GM23338 (cell line): ENCODE measurements around the gene IMPA2. TPM values are rescaled to one million over a fixed set of nuclear protein-coding genes. Genes with fewer than 3 reads are reported as not detected.

Experiments used
- ATAC-seq: fragments of 200-7000 bp; cut with Tn5 transposase; 3 replicates; pipeline ENCODE4 v1.9.1; 2020
- DNase-seq: peaks from one replicate; pipeline ENCODE4 v3.0.0-alpha.2; 2015; ENCODE audit warnings: low spot score
- H2AFZ ChIP-seq: fragments of 200-600 bp; sonication (generic); 2 replicates; pipeline ENCODE4 v1.8.0; 2016; ENCODE audit warnings: antibody characterized with exemption, mild to moderate bottlenecking, moderate library complexity
- H3F3A ChIP-seq: fragments of 200-600 bp; sonication (generic); replicated peaks from 2 replicates; pipeline ENCODE4 v1.8.0; 2017; ENCODE audit warnings: antibody characterized with exemption, mixed run types, low read depth
- H3K27ac ChIP-seq: fragments of 200-600 bp; sonication (generic); 2 replicates; pipeline ENCODE4 v1.6.1; 2016; ENCODE audit warnings: low read depth
- H3K27me3 ChIP-seq: fragments of 200-600 bp; sonication (generic); 2 replicates; pipeline ENCODE4 v1.8.0; 2016; ENCODE audit warnings: mild to moderate bottlenecking, mixed run types, moderate library complexity; ENCODE audit not compliant: insufficient read depth
- H3K36me3 ChIP-seq: fragments of 200-600 bp; sonication (generic); 2 replicates; pipeline ENCODE4 v1.8.0; 2016; ENCODE audit warnings: mild to moderate bottlenecking; ENCODE audit not compliant: insufficient read depth
- H3K4me1 ChIP-seq: fragments of 200-600 bp; sonication (generic); 2 replicates; pipeline ENCODE4 v1.8.0; 2016; ENCODE audit warnings: mild to moderate bottlenecking, moderate library complexity; ENCODE audit not compliant: insufficient read depth
- H3K4me2 ChIP-seq: fragments of 200-600 bp; sonication (generic); 2 replicates; pipeline ENCODE4 v1.7.1; 2017; ENCODE audit warnings: mixed run types
- H3K4me3 ChIP-seq: fragments of 200-600 bp; sonication (generic); 2 replicates; pipeline ENCODE4 v1.6.1; 2016; ENCODE audit warnings: mixed run types
- H3K79me2 ChIP-seq: fragments of 200-600 bp; sonication (generic); replicated peaks from 2 replicates; pipeline ENCODE4 v1.8.0; 2017; ENCODE audit warnings: mild to moderate bottlenecking; ENCODE audit not compliant: insufficient read depth
- H3K9me2 ChIP-seq: fragments of 200-600 bp; sonication (generic); 2 replicates; pipeline ENCODE4 v1.8.0; 2017; ENCODE audit not compliant: insufficient read depth
- H4K20me1 ChIP-seq: fragments of 200-600 bp; sonication (generic); replicated peaks from 2 replicates; pipeline ENCODE4 v1.8.0; 2017; ENCODE audit warnings: mild to moderate bottlenecking; ENCODE audit not compliant: insufficient read depth
- H3K27ac Mint-ChIP-seq: 2 replicates; pipeline ENCODE4 v1.8.0; 2020; ENCODE audit warnings: inconsistent platforms, mild to moderate bottlenecking, moderate library complexity, mixed read lengths
- H3K27me3 Mint-ChIP-seq: 3 replicates; pipeline ENCODE4 v1.8.0; 2022; ENCODE audit warnings: low read depth, mild to moderate bottlenecking, moderate library complexity, mixed read lengths, inconsistent platforms; ENCODE audit not compliant: insufficient read depth, poor library complexity
- H3K36me3 Mint-ChIP-seq: 3 replicates; pipeline ENCODE4 v1.8.0; 2021; ENCODE audit warnings: low read depth, mild to moderate bottlenecking, inconsistent platforms, moderate library complexity, mixed read lengths
- H3K4me1 Mint-ChIP-seq: 3 replicates; pipeline ENCODE4 v1.8.0; 2020; ENCODE audit warnings: mild to moderate bottlenecking, inconsistent platforms, mixed read lengths
- H3K4me3 Mint-ChIP-seq: 3 replicates; pipeline ENCODE4 v1.8.0; 2021; ENCODE audit warnings: moderate library complexity, mild to moderate bottlenecking, inconsistent platforms, mixed read lengths
- H3K9me3 Mint-ChIP-seq: 3 replicates; pipeline ENCODE4 v1.8.0; 2020; ENCODE audit warnings: moderate library complexity, mild to moderate bottlenecking, inconsistent platforms, mixed read lengths
- ETS1 ChIP-seq: IDR thresholded peaks from 2 replicates; pipeline ENCODE4 v1.6.1; 2016; ENCODE audit warnings: antibody characterized with exemption
- EZH2phosphoT487 ChIP-seq: fragments of 200-600 bp; sonication (generic); IDR thresholded peaks from one replicate; pipeline ENCODE4 v1.8.1; 2018; ENCODE audit warnings: antibody characterized with exemption; ENCODE audit not compliant: unreplicated experiment
- JUNB ChIP-seq: IDR thresholded peaks from one replicate; pipeline ENCODE4 v1.6.1; 2016; ENCODE audit warnings: antibody characterized with exemption; ENCODE audit not compliant: unreplicated experiment
- NANOG ChIP-seq: IDR thresholded peaks from 2 replicates; pipeline ENCODE4 v1.6.1; 2016; ENCODE audit warnings: antibody characterized with exemption, borderline replicate concordance
- POLR2AphosphoS5 ChIP-seq: IDR thresholded peaks from 2 replicates; pipeline ENCODE4 v1.6.1; 2016; ENCODE audit warnings: antibody characterized with exemption, low read depth
- REST ChIP-seq: IDR thresholded peaks from one replicate; pipeline ENCODE4 v1.6.1; 2018; ENCODE audit warnings: antibody characterized with exemption; ENCODE audit not compliant: unreplicated experiment
- STAT1 ChIP-seq: IDR thresholded peaks from one replicate; pipeline ENCODE4 v1.6.1; 2016; ENCODE audit warnings: antibody characterized with exemption; ENCODE audit not compliant: unreplicated experiment
- ZNF331 ChIP-seq: fragments of 250-450 bp; sonication (Bioruptor Pico); IDR thresholded peaks from 2 replicates; pipeline ENCODE4 v1.5.0; 2020; ENCODE audit warnings: low read depth, mild to moderate bottlenecking, moderate library complexity
- polyA plus RNA-seq: library from polyadenylated mRNA; unstranded; fragments of >200 nt; fragmentation: Nextera tagmentation; extraction: Ambion mirVana; gene quantifications from 2 replicates; pipeline ENCODE4 v1.2.1, GENCODE V29; 2016
- total RNA-seq: library from RNA; depleted of rRNA; stranded (reverse); fragments of >200 nt; shearing (Covaris generic); gene quantifications from 2 replicates; pipeline ENCODE4 v1.2.3, GENCODE V29; 2014
- TF ChIP-seq, protein P1 (sequence below): fragments of 250-450 bp; sonication (Bioruptor Pico); IDR thresholded peaks from 2 replicates; pipeline ENCODE4 v1.5.0; 2020; ENCODE audit warnings: mild to moderate bottlenecking, moderate library complexity
- TF ChIP-seq, protein P2 (sequence below), 2 experiments: fragments of 200-600 bp in 1 of 2; sonication (generic) in 1 of 2; conservative IDR thresholded peaks; 2 replicates each; pipeline versions ENCODE4 v1.5.1 to v1.6.1; 2016 to 2017; ENCODE audit warnings: antibody characterized with exemption in 2 of 2, low read depth in 2 of 2, mild to moderate bottlenecking in 2 of 2, moderate library complexity in 1 of 2

Gene IMPA2
- total and polyA plus RNA-seq, 2 experiments from 2014 or later: 50.4 to 122 TPM

- peaks cover 3% of the 10 kb centered on the region; the same call in 2 of the 3 replicates for H3K9me3 Mint-ChIP-seq
- H3K27ac ChIP-seq: no peak overlapping the region
- H3K27me3 Mint-ChIP-seq: peaks cover 9% of the 10 kb centered on the region
- DNase-seq (no peak), ATAC-seq (no peak)
- peaks cover 7% of the 10 kb centered on the region for H3K4me1 ChIP-seq
- H3K4me2 ChIP-seq: no peak overlapping the region
- no peaks in the 10 kb centered on the region for H3K36me3 ChIP-seq
- H3K4me3 Mint-ChIP-seq: no peak overlapping the region
- peaks cover 4% of the 10 kb centered on the region; the same call in 1 of the 3 replicates for H3K36me3 Mint-ChIP-seq
- H3K9me2 ChIP-seq: no peaks in the 10 kb centered on the region
- H2AFZ ChIP-seq: no peak overlapping the region
- H3K27me3 ChIP-seq: no peaks in the 10 kb centered on the region
- no peaks in the 10 kb centered on the region for H4K20me1 ChIP-seq
- TF ChIP-seq EZH2phosphoT487: no peak
- TF ChIP-seq NANOG: no peak
- TF ChIP-seq, protein P1, sequence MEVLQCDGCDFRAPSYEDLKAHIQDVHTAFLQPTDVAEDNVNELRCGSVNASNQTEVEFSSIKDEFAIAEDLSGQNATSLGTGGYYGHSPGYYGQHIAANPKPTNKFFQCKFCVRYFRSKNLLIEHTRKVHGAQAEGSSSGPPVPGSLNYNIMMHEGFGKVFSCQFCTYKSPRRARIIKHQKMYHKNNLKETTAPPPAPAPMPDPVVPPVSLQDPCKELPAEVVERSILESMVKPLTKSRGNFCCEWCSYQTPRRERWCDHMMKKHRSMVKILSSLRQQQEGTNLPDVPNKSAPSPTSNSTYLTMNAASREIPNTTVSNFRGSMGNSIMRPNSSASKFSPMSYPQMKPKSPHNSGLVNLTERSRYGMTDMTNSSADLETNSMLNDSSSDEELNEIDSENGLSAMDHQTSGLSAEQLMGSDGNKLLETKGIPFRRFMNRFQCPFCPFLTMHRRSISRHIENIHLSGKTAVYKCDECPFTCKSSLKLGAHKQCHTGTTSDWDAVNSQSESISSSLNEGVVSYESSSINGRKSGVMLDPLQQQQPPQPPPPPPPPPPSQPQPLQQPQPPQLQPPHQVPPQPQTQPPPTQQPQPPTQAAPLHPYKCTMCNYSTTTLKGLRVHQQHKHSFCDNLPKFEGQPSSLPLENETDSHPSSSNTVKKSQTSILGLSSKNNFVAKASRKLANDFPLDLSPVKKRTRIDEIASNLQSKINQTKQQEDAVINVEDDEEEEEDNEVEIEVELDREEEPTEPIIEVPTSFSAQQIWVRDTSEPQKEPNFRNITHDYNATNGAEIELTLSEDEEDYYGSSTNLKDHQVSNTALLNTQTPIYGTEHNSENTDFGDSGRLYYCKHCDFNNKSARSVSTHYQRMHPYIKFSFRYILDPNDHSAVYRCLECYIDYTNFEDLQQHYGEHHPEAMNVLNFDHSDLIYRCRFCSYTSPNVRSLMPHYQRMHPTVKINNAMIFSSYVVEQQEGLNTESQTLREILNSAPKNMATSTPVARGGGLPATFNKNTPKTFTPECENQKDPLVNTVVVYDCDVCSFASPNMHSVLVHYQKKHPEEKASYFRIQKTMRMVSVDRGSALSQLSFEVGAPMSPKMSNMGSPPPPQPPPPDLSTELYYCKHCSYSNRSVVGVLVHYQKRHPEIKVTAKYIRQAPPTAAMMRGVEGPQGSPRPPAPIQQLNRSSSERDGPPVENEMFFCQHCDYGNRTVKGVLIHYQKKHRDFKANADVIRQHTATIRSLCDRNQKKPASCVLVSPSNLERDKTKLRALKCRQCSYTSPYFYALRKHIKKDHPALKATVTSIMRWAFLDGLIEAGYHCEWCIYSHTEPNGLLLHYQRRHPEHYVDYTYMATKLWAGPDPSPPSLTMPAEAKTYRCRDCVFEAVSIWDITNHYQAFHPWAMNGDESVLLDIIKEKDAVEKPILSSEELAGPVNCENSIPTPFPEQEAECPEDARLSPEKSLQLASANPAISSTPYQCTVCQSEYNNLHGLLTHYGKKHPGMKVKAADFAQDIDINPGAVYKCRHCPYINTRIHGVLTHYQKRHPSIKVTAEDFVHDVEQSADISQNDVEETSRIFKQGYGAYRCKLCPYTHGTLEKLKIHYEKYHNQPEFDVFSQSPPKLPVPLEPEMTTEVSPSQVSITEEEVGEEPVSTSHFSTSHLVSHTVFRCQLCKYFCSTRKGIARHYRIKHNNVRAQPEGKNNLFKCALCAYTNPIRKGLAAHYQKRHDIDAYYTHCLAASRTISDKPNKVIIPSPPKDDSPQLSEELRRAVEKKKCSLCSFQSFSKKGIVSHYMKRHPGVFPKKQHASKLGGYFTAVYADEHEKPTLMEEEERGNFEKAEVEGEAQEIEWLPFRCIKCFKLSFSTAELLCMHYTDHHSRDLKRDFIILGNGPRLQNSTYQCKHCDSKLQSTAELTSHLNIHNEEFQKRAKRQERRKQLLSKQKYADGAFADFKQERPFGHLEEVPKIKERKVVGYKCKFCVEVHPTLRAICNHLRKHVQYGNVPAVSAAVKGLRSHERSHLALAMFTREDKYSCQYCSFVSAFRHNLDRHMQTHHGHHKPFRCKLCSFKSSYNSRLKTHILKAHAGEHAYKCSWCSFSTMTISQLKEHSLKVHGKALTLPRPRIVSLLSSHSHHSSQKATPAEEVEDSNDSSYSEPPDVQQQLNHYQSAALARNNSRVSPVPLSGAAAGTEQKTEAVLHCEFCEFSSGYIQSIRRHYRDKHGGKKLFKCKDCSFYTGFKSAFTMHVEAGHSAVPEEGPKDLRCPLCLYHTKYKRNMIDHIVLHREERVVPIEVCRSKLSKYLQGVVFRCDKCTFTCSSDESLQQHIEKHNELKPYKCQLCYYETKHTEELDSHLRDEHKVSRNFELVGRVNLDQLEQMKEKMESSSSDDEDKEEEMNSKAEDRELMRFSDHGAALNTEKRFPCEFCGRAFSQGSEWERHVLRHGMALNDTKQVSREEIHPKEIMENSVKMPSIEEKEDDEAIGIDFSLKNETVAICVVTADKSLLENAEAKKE (CRISPR knock-in tag): no peak
- TF ChIP-seq POLR2AphosphoS5: no peak
- TF ChIP-seq ZNF331 (CRISPR knock-in tag): no peak
- TF ChIP-seq ETS1: no peak
- no peak for TF ChIP-seq JUNB
- TF ChIP-seq REST: no peak
- TF ChIP-seq STAT1: no peak
- TF ChIP-seq, protein P2, sequence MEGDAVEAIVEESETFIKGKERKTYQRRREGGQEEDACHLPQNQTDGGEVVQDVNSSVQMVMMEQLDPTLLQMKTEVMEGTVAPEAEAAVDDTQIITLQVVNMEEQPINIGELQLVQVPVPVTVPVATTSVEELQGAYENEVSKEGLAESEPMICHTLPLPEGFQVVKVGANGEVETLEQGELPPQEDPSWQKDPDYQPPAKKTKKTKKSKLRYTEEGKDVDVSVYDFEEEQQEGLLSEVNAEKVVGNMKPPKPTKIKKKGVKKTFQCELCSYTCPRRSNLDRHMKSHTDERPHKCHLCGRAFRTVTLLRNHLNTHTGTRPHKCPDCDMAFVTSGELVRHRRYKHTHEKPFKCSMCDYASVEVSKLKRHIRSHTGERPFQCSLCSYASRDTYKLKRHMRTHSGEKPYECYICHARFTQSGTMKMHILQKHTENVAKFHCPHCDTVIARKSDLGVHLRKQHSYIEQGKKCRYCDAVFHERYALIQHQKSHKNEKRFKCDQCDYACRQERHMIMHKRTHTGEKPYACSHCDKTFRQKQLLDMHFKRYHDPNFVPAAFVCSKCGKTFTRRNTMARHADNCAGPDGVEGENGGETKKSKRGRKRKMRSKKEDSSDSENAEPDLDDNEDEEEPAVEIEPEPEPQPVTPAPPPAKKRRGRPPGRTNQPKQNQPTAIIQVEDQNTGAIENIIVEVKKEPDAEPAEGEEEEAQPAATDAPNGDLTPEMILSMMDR (conservative IDR thresholded peaks at IDR 0.05; ENCODE audit: low read depth in 2 of 2): no peak
- H3F3A ChIP-seq: no peaks in the 10 kb centered on the region
- H3K79me2 ChIP-seq: no peaks in the 10 kb centered on the region
- H3K27ac Mint-ChIP-seq: no peak overlapping the region
- H3K4me3 ChIP-seq: no peak overlapping the region
- H3K4me1 Mint-ChIP-seq: peaks cover 8% of the 10 kb centered on the region
Observed at GRCh38 chr18:11943551-11943950, 37.8 kb upstream of the IMPA2 start.
